Mammary epithelial cell (primary cell): ENCODE results near the gene UGT1A8.

ENCODE experiments used
- EZH2 ChIP-seq: IDR thresholded peaks from 2 replicates; pipeline ENCODE4 v1.6.1; 2012; ENCODE audit warnings: low read length, inconsistent platforms, borderline replicate concordance
- TF ChIP-seq, protein P1 (sequence below), 2 donors: IDR thresholded peaks in 1 of 2; conservative IDR thresholded peaks in 1 of 2; 2 replicates each; pipeline ENCODE4 v1.5.1; 2011 to 2012; ENCODE audit warnings: inconsistent platforms in 2 of 2, low read length in 2 of 2, mild to moderate bottlenecking in 2 of 2, control low read depth in 1 of 2, low read depth in 1 of 2; ENCODE audit not compliant: insufficient read depth in 1 of 2; ENCODE audit errors: extremely low read depth in 1 of 2

DNA sequence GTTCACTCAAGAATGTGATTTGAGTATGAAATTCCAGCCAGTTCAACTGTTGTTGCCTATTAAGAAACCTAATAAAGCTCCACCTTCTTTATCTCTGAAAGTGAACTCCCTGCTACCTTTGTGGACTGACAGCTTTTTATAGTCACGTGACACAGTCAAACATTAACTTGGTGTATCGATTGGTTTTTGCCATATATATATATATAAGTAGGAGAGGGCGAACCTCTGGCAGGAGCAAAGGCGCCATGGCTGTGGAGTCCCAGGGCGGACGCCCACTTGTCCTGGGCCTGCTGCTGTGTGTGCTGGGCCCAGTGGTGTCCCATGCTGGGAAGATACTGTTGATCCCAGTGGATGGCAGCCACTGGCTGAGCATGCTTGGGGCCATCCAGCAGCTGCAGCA is 142.6 kb downstream of the UGT1A8 start, which contains the start of gene UGT1A1:
- TF ChIP-seq, protein P1, sequence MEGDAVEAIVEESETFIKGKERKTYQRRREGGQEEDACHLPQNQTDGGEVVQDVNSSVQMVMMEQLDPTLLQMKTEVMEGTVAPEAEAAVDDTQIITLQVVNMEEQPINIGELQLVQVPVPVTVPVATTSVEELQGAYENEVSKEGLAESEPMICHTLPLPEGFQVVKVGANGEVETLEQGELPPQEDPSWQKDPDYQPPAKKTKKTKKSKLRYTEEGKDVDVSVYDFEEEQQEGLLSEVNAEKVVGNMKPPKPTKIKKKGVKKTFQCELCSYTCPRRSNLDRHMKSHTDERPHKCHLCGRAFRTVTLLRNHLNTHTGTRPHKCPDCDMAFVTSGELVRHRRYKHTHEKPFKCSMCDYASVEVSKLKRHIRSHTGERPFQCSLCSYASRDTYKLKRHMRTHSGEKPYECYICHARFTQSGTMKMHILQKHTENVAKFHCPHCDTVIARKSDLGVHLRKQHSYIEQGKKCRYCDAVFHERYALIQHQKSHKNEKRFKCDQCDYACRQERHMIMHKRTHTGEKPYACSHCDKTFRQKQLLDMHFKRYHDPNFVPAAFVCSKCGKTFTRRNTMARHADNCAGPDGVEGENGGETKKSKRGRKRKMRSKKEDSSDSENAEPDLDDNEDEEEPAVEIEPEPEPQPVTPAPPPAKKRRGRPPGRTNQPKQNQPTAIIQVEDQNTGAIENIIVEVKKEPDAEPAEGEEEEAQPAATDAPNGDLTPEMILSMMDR (conservative IDR thresholded peaks at IDR 0.05 in 1 of 2, IDR thresholded peaks at IDR 0.05 in 1 of 2; ENCODE audit: extremely low read depth in 1 of 2, insufficient read depth in 1 of 2, low read depth in 1 of 2, low read length in 2 of 2) = no peak
- TF ChIP-seq EZH2 = no peak
